H9 (cell line): ENCODE data around the gene MRTFA. TPM values are rescaled to one million over a fixed set of nuclear protein-coding genes. Genes with fewer than 3 reads are reported as not detected.

Source experiments
- DNase-seq: peaks from one replicate; pipeline ENCODE4 v3.0.0-alpha.2; 2017
- H2AFZ ChIP-seq: one replicate; pipeline ENCODE4 v1.6.1; 2013; ENCODE audit warnings: mild to moderate bottlenecking, low read length, control low read depth, moderate library complexity
- H2AK5ac ChIP-seq: 2 replicates; pipeline ENCODE4 v1.6.1; 2013; ENCODE audit warnings: low read length, control low read depth, mixed read lengths; ENCODE audit not compliant: insufficient read length
- H2BK120ac ChIP-seq: one replicate; pipeline ENCODE4 v1.6.1; 2013; ENCODE audit warnings: low read depth, mild to moderate bottlenecking, low read length, control low read depth, inconsistent platforms; ENCODE audit not compliant: poor library complexity, severe bottlenecking
- H2BK12ac ChIP-seq: 2 replicates; pipeline ENCODE4 v1.6.1; 2013; ENCODE audit warnings: low read length, control low read depth, mixed read lengths, low read depth; ENCODE audit not compliant: insufficient read length
- H2BK15ac ChIP-seq: 2 replicates; pipeline ENCODE4 v1.6.1; 2013; ENCODE audit warnings: low read depth, low read length, control low read depth
- H2BK20ac ChIP-seq: one replicate; pipeline ENCODE4 v1.6.1; 2013; ENCODE audit warnings: low read depth, mild to moderate bottlenecking, low read length, control low read depth, inconsistent platforms; ENCODE audit not compliant: poor library complexity, severe bottlenecking
- H2BK5ac ChIP-seq: 2 replicates; pipeline ENCODE4 v1.6.1; 2013; ENCODE audit warnings: low read length, control low read depth, mixed read lengths; ENCODE audit not compliant: insufficient read length
- H3K14ac ChIP-seq: 2 replicates; pipeline ENCODE4 v1.6.1; 2013; ENCODE audit warnings: low read length, control low read depth; ENCODE audit not compliant: insufficient read depth
- H3K18ac ChIP-seq: 2 replicates; pipeline ENCODE4 v1.6.1; 2013; ENCODE audit warnings: low read depth, mild to moderate bottlenecking, mixed read lengths, low read length, control low read depth; ENCODE audit not compliant: insufficient read length
- H3K23ac ChIP-seq: 2 replicates; pipeline ENCODE4 v1.6.1; 2013; ENCODE audit warnings: low read length, control low read depth, mixed read lengths, low read depth; ENCODE audit not compliant: insufficient read length
- H3K23me2 ChIP-seq: 2 replicates; pipeline ENCODE4 v1.6.1; 2013; ENCODE audit warnings: low read depth, mild to moderate bottlenecking, mixed read lengths, low read length, control low read depth; ENCODE audit not compliant: insufficient read length, poor library complexity, severe bottlenecking
- H3K27ac ChIP-seq: 2 replicates; pipeline ENCODE4 v1.5.1; 2013; ENCODE audit warnings: low read length, control low read depth, mixed read lengths, low read depth; ENCODE audit not compliant: insufficient read length
- H3K27me3 ChIP-seq: 2 replicates; pipeline ENCODE4 v1.6.1; 2013; ENCODE audit warnings: low read length, control low read depth, inconsistent platforms; ENCODE audit not compliant: insufficient read depth
- H3K4ac ChIP-seq: 2 replicates; pipeline ENCODE4 v1.6.1; 2013; ENCODE audit warnings: low read depth, mild to moderate bottlenecking, control low read depth, inconsistent platforms, low read length, moderate library complexity
- H3K4me1 ChIP-seq: 2 replicates; pipeline ENCODE4 v1.6.1; 2013; ENCODE audit warnings: low read length, control low read depth, inconsistent platforms; ENCODE audit not compliant: insufficient read depth
- H3K4me2 ChIP-seq: 2 replicates; pipeline ENCODE4 v1.6.1; 2013; ENCODE audit warnings: low read length, control low read depth, mixed read lengths; ENCODE audit not compliant: insufficient read length, insufficient read depth
- H3K56ac ChIP-seq: 2 replicates; pipeline ENCODE4 v1.6.1; 2013; ENCODE audit warnings: low read depth, mild to moderate bottlenecking, mixed read lengths, low read length, control low read depth; ENCODE audit not compliant: insufficient read length
- H3K79me1 ChIP-seq: 2 replicates; pipeline ENCODE4 v1.6.1; 2013; ENCODE audit warnings: low read depth, mild to moderate bottlenecking, moderate library complexity, low read length, control low read depth, inconsistent platforms; ENCODE audit not compliant: insufficient read depth, poor library complexity, severe bottlenecking
- H3K79me2 ChIP-seq: 2 replicates; pipeline ENCODE4 v1.6.1; 2013; ENCODE audit warnings: low read length, control low read depth, inconsistent platforms; ENCODE audit not compliant: insufficient read depth
- H3K9ac ChIP-seq: 2 replicates; pipeline ENCODE4 v1.6.1; 2013; ENCODE audit warnings: low read length, control low read depth, mixed read lengths; ENCODE audit not compliant: insufficient read length; ENCODE audit errors: extremely low read depth
- H3K9me3 ChIP-seq: one replicate; pipeline ENCODE4 v1.6.1; 2013; ENCODE audit warnings: low read depth, low read length, inconsistent platforms; ENCODE audit not compliant: control insufficient read depth
- H3T11ph ChIP-seq: one replicate; pipeline ENCODE4 v1.6.1; 2013; ENCODE audit warnings: mild to moderate bottlenecking, low read length, control low read depth, inconsistent platforms
- H4K20me1 ChIP-seq: one replicate; pipeline ENCODE4 v1.6.1; 2013; ENCODE audit not compliant: control insufficient read depth, insufficient read length, insufficient read depth
- H4K5ac ChIP-seq: 2 replicates; pipeline ENCODE4 v1.6.1; 2013; ENCODE audit warnings: low read depth, mild to moderate bottlenecking, mixed read lengths, low read length, control low read depth; ENCODE audit not compliant: insufficient read length
- H4K8ac ChIP-seq: replicated peaks from 2 replicates; pipeline ENCODE4 v1.6.1; 2013; ENCODE audit warnings: low read length, control low read depth, mixed read lengths, low read depth; ENCODE audit not compliant: insufficient read length
- H4K91ac ChIP-seq: 2 replicates; pipeline ENCODE4 v1.6.1; 2013; ENCODE audit warnings: low read depth, mild to moderate bottlenecking, moderate library complexity, mixed read lengths, low read length, control low read depth; ENCODE audit not compliant: insufficient read length
- H3K27ac Mint-ChIP-seq, 3 experiments: 2 replicates in 2 of 3; 3 replicates in 1 of 3; pipeline ENCODE4 v1.8.0; 2020 to 2021; ENCODE audit warnings: mixed read lengths in 3 of 3, mild to moderate bottlenecking in 1 of 3, moderate library complexity in 1 of 3
- H3K27me3 Mint-ChIP-seq: 2 replicates; pipeline ENCODE4 v1.8.0; 2021; ENCODE audit warnings: low read depth, mild to moderate bottlenecking, moderate library complexity, mixed read lengths
- H3K36me3 Mint-ChIP-seq, 3 experiments: 2 replicates in 2 of 3; 3 replicates in 1 of 3; pipeline ENCODE4 v1.8.0; 2020 to 2021; ENCODE audit warnings: low read depth in 3 of 3, mixed read lengths in 3 of 3; ENCODE audit not compliant: insufficient read depth in 1 of 3
- H3K4me1 Mint-ChIP-seq, 2 experiments: 2 replicates each; pipeline ENCODE4 v1.8.0; 2020; ENCODE audit warnings: mixed read lengths in 2 of 2
- H3K4me3 Mint-ChIP-seq, 2 experiments: 2 replicates in 1 of 2; 3 replicates in 1 of 2; pipeline ENCODE4 v1.8.0; 2020 to 2021; ENCODE audit warnings: mild to moderate bottlenecking in 2 of 2, mixed read lengths in 2 of 2, moderate library complexity in 1 of 2
- H3K9me3 Mint-ChIP-seq, 2 experiments: 2 replicates in 1 of 2; 3 replicates in 1 of 2; pipeline ENCODE4 v1.8.0; 2020; ENCODE audit warnings: mild to moderate bottlenecking in 2 of 2, mixed read lengths in 2 of 2, moderate library complexity in 1 of 2
- CTCF ChIP-seq: fragments of 200-600 bp; sonication (generic); conservative IDR thresholded peaks from 3 replicates; pipeline ENCODE4 v1.8.0; 2021; ENCODE audit warnings: antibody characterized with exemption, mild to moderate bottlenecking
- WGBS: extraction: QIAGEN DNeasy Blood & Tissue Kit; methylation state at CpG from one replicate; pipeline ENCODE4 v1.1.7; 2013; ENCODE audit warnings: missing lambda C conversion rate, low lambda C conversion rate, mixed read lengths; ENCODE audit not compliant: insufficient read length; ENCODE audit errors: extremely low coverage; 5-methylcytosine and 5-hydroxymethylcytosine counted together
- total RNA-seq: library from RNA; stranded (reverse); gene quantifications from 2 replicates; pipeline ENCODE4 v1.2.1, GENCODE V29; 2021

Gene MRTFA
- total RNA-seq, 1 experiment from 2014 or later, result 38.1 TPM

- no peak overlapping the region for H3K23ac ChIP-seq
- no peaks in the 10 kb centered on the region for H3K9me3 ChIP-seq
- no peak overlapping the region for H2BK20ac ChIP-seq
- Mint-ChIP-seq H3K27ac (peak overlapping the region in 1 of 3 experiments; percentile 86; a peak in 1 of 7 replicates), H3K36me3 (peaks cover 24 to 68% (median 63%) of the 10 kb centered on the region in 3 experiments), H3K27me3 (no peaks in the 10 kb centered on the region; the same call in 1 of the 2 replicates), H3K9me3 (no peaks in the 10 kb centered on the region), H3K4me3 (no peak overlapping the region), H3K4me1 (0 out of 4 replicates have a peak, but pooled peaks cover 0 to 1% of the 10 kb centered on the region in 2 experiments)
- H3T11ph ChIP-seq, result no peak overlapping the region
- H2AK5ac ChIP-seq, result no peak overlapping the region
- H4K8ac ChIP-seq, result no peak overlapping the region
- no peak for DNase-seq
- no peak overlapping the region for H3K9ac ChIP-seq
- H3K79me2 ChIP-seq, result no peaks in the 10 kb centered on the region
- no peak overlapping the region for H3K14ac ChIP-seq
- no peak overlapping the region for H4K5ac ChIP-seq
- no peak overlapping the region for H3K56ac ChIP-seq
- H3K4ac ChIP-seq, result no peak overlapping the region
- H4K20me1 ChIP-seq, result peaks cover 2% of the 10 kb centered on the region
- H2BK15ac ChIP-seq, result no peak overlapping the region
- no CpG with 5 or more reads among the region's 25 CpGs for WGBS
- no peak overlapping the region for H2BK12ac ChIP-seq
- H2AFZ ChIP-seq, result no peak overlapping the region
- no peak for TF ChIP-seq CTCF
- H3K79me1 ChIP-seq, result no peaks in the 10 kb centered on the region
- no peak overlapping the region for H3K18ac ChIP-seq
- H2BK120ac ChIP-seq, result no peak overlapping the region
- H3K27me3 ChIP-seq, result no peaks in the 10 kb centered on the region
- H4K91ac ChIP-seq, result no peak overlapping the region
- H2BK5ac ChIP-seq, result no peak overlapping the region
- no peak overlapping the region for H3K27ac ChIP-seq
- no peak overlapping the region for H3K4me2 ChIP-seq
- H3K4me1 ChIP-seq, result no peaks in the 10 kb centered on the region
- no peaks in the 10 kb centered on the region for H3K23me2 ChIP-seq
Observed at GRCh38 chr22:40404251-40405177, 232.0 kb downstream of the MRTFA start.
